Left renal cortex interstitium (tissue), 4 donors: ENCODE results near the gene CTBP2. TPM values are rescaled to one million over a fixed set of nuclear protein-coding genes. Genes with fewer than 3 reads are reported as not detected.

Experiments
- DNase-seq, 4 donors: peaks; one replicate each; pipeline ENCODE4 v3.0.0-alpha.2; 2013; ENCODE audit warnings: low read depth in 4 of 4, low spot score in 2 of 4, missing footprints in 1 of 4
- polyA plus RNA-seq, 4 donors: library from polyadenylated mRNA; unstranded; fragments of 120-200 nt; gene quantifications; one replicate each; pipeline ENCODE4 v1.2.1, GENCODE V29; 2013; ENCODE audit not compliant: insufficient read length in 4 of 4

Gene CTBP2
- polyA plus RNA-seq, 4 donors = 86.7 to 94.0 (median 90.6) TPM

DNA sequence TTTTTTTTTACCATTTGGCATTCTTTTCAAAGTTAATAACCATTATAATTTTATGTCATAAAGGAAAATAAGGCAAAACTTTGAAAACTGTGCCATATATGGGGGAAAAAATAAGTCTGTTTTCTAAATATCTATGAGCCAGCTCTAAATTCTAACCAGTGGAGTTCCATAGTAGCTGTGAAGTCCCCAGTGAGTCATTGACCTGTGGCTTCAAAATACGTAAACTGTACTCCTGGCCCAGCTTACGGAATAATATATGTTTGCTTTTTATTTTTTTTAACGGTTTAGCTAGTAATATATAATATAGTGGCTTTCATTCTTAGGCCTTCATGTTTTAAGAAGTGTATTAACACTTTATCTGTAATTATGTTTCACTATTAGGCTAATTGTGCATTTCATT is 197.9 kb downstream of the CTBP2 start:
- DNase-seq = no peak

- DNase-seq = no peak
These were observed 199.2 kb downstream of the CTBP2 start for GRCh38 chr10:124961248-124961570.

GRCh38 chr10:124959564-124959963 is 200.8 kb downstream of the CTBP2 start:
- DNase-seq = no peak

- DNase-seq = no peak
These were observed 202.9 kb downstream of the CTBP2 start for GRCh38 chr10:124957404-124957947.

DNA sequence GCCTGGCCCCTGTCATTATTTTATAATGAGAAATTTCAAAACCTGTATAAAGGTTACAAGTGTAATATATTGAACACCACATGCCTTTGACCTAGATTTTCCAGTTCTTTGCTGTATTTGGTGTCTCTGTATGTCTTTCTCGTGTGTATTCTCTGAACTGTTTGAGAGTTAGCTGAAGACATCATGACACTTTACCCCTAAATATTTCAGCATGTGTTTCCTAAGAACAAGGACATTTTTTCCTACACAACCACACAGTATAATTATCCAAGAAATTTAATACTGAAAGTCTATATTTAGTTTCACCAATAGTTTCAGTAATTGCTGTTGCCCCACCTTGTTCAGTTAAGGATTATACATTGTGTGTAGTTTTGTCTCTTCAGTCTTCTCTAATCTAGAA is 203.6 kb downstream of the CTBP2 start:
- no peak for DNase-seq

DNA sequence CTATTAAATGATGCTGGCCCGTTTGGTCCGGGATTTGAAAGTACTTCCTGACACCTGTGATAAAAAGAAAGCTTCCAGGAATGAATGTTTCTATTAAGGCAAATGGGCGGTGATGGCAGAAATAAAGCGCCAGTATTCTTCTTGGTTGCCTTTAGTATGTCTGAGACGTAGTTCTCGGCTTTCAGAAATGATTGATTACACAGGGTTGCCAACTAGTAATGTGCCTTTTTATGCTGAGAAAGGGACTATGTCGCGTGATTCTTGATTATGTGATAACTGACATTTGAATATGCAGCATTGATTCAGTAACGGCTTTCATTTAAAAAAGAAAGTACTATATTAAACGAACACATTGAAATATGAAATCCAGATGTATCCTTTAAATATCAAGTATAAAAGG is 204.5 kb downstream of the CTBP2 start:
- DNase-seq = no peak

DNA sequence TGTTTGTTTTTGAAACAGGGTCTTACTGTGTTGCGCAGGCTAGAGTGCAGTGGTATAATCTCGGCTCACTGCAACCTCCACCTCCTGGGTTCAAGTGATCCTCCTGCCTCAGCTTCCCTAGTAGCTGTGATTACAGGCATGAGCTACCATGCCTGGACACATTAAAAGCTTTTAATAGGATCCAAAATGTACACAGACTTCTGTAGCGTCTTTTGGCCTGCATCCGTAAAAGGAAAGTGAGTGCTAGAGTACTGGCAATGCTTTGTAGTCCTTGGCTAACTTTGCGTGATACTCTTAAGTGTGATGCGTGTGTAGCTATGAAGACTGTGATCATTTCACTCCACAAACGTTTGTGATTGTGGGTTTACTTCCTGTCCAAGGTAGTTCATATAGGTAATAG is 205.1 kb downstream of the CTBP2 start:
- no peak for DNase-seq

DNA sequence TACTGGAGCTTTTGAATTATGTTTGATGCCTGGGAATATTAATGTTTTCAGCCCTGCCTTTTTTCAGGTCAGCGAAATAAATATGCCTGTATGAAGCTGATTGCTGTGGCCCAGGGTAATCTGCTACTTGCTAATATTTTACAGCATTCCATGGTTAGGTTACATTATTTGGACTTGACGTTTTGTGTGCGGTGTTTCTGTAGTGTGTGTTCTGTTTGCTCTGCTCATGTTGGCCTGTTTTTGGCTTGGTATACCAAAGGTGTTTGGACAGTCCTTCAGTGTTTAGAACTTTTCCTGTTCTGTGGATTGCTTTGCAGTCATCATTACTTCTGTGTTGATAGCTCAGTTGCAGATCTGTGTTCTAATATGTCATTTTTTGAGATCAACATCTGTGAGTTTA is 206.9 kb downstream of the CTBP2 start:
- DNase-seq = no peak

GRCh38 chr10:124952123-124952522 is 208.2 kb downstream of the CTBP2 start:
- DNase-seq = no peak

GRCh38 chr10:124949543-124949942 is 210.8 kb downstream of the CTBP2 start:
- no peak for DNase-seq

DNA sequence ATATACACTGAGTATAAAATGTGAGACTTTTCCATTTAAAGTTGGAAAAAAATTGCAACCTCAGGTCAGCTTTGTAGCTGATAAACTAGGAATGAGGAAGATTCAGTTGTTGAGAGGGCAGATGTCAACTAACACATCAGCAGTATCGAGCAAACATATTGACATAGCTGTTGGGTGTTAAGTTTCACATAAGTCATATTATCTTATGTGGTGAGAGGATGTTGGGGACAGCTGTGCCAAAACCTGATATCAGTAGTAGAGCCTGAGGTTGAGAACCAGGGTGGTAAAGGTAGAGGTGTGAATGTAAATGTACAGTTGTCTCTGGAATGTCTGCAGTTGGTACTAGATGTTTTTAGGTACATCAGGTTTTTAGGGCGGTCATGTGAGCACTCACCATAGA is 213.4 kb downstream of the CTBP2 start:
- no peak for DNase-seq

DNA sequence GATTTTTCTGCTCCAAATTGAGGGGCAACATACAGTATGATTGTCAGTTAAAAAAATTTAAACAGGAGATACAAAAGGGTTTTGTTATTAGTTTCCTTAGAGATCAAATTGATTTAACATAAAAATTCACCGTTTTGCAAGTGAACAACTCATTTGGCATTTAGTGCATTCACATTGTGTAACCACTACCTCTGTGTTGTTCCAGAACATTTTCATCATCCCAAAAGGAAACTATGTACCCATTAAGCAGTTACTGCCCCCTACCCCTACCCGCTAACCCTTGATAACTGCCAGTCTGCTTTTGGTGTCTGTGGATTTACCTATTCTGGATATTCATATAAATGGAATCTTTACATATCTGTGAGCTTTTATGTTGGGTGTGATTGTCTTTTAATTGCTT is 215.4 kb downstream of the CTBP2 start:
- DNase-seq = no peak

DNA sequence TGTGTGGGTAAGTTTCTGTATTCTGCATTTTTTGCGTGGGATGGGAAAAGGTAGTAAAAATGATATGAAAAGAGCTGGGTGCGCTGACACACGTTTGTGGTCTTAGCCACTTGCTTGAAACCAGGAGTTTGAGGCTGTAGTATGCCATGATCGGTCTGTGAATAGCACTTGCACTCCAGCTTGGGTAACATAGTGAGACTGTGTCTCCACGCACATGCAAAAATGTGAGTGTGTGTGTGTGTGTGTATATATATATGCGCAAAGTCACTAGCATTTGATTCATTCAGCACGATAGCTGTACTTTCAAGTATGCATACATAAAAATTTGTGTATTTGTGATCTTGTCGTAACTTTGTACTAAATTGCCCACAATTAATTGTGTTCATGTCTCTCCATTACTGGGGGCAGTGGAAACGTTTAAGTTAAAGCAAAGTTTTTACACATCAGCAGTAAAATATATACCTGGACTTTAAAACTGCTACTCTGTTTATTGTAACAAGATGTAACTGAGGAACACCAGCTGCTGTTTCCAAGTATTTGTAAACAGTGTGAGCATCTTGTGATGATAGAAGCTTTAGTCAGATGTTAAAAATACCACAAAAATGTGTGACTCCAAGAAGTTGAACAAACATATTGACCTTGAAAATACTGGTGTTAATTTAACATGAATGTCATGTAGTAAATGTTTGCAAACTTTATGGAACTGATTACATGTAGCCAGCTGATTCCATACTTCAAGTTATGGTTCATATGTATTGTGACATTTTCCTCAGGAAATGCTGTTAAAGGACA is 216.9 kb downstream of the CTBP2 start:
- DNase-seq = no peak

DNA sequence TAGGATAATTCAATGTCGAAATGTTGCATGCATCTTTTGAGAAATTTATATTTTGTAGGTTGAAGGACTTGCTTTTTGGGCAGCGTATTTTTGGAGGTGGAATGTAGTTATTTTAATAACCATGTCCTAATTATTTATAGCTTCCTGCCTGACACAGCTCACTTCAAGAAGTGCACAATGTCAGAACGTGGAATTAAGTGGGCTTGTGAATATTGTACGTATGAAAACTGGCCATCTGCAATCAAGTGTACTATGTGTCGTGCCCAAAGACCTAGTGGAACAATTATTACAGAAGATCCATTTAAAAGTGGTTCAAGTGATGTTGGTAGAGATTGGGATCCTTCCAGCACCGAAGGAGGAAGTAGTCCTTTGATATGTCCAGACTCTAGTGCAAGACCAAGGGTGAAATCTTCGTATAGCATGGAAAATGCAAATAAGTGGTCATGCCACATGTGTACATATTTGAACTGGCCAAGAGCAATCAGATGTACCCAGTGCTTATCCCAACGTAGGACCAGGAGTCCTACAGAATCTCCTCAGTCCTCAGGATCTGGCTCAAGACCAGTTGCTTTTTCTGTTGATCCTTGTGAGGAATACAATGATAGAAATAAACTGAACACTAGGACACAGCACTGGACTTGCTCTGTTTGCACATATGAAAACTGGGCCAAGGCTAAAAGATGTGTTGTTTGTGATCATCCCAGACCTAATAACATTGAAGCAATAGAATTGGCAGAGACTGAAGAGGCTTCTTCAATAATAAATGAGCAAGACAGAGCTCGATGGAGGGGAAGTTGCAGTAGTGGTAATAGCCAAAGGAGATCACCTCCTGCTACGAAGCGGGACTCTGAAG is 217.8 kb downstream of the CTBP2 start:
- no peak for DNase-seq

DNA sequence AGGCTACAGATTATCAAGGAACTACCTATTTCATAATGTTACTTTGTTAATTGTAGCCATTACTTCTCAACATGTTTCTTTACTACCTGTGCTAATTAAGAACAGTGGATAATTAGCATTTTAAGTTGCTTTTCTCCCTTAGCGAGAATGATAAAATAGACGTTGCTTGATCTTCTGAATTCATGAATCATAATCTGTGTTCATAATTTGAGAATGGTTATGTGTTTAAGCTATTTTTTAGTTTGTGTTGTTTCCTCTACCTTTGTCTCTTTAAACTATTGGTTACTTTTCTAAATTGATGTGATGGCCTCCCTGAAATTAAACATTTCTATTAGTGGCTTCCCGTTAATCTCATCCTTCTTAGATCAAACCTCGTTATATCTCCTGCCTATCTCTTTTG is 218.5 kb downstream of the CTBP2 start, which contains the start of gene ZRANB1:
ZRANB1 (plus strand) TSS at position 301 of the 400 bp plus-strand sequence. CDS start 371 bp downstream, outside the sequence.
- no peak for DNase-seq

GRCh38 chr10:124939290-124939689 is 221.1 kb downstream of the CTBP2 start:
- DNase-seq = no peak

DNA sequence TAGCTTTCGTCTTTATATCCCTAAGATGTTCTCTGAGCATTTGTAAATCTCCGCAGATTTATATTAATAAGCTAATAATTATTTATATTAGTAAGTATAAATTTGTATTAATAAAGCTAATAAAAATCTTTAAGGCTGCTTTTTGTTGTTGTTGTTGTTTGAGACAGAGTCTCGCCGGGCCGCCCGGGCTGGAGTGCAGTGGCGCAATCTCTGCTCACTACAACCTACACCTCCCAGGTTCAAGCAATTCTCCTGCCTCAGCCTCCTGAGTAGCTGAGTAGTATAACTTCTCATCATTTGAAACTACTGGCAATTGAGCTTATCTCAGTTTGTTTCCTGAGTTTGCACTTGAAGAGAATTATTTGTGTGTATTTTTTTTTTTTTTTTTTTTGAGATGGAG is 223.6 kb downstream of the CTBP2 start:
- DNase-seq = no peak

GRCh38 chr10:124935946-124936345 is 224.4 kb downstream of the CTBP2 start:
- DNase-seq = no peak
